Lower leg skin (tissue), 3 donors: ENCODE results near the gene APBA1.

Experiments used
- CTCF ChIP-seq, 3 donors: fragments of 450-650 bp; IDR thresholded peaks; one replicate each; pipeline ENCODE4 v1.5.1; 2016; ENCODE audit warnings: antibody characterized with exemption in 3 of 3, mild to moderate bottlenecking in 3 of 3, moderate library complexity in 2 of 3
- POLR2A ChIP-seq, 2 donors: fragments of 450-650 bp; IDR thresholded peaks; one replicate each; pipeline ENCODE4 v1.6.1; 2016 to 2017; ENCODE audit warnings: antibody characterized with exemption in 2 of 2, mild to moderate bottlenecking in 1 of 2, moderate library complexity in 1 of 2

- TF ChIP-seq CTCF (IDR thresholded peaks at IDR 0.05) (no peak), POLR2A (IDR thresholded peaks at IDR 0.05) (no peak)
Observed at GRCh38 chr9:69623276-69623675, 48.9 kb downstream of the APBA1 start.
